Calu3 (cell line): ENCODE results near the gene EEF1B2. TPM values are rescaled to one million over a fixed set of nuclear protein-coding genes. Genes with fewer than 3 reads are reported as not detected.
"Not testable (repeated sequence)": the region's sequence is repeated elsewhere in the genome, so short reads cannot be mapped to it uniquely, and the experiment has no call there.

Experiments used
- BruUV-seq: library from RNA; stranded (reverse); fragments of 400-500 nt; replicated peaks from 2 replicates; lab custom pipeline; 2021; lab: Mats Ljungman, UMichigan
- CTCF ChIA-PET: fragments of 300-600 bp; sonication (Branson Sonifier 250); formaldehyde crosslinking; loops from one replicate; lab custom pipeline; 2022; ENCODE audit warnings: antibody characterized with exemption; lab: Charles Lee
- DNase-seq: peaks from one replicate; pipeline ENCODE4 v3.0.0; 2022
- H3K27ac Mint-ChIP-seq: one replicate; pipeline ENCODE4 v1.8.0; 2022; ENCODE audit warnings: mixed read lengths; ENCODE audit not compliant: unreplicated experiment
- H3K27me3 Mint-ChIP-seq: one replicate; pipeline ENCODE4 v1.8.0; 2022; ENCODE audit warnings: mixed read lengths; ENCODE audit not compliant: unreplicated experiment
- H3K36me3 Mint-ChIP-seq: one replicate; pipeline ENCODE4 v1.8.0; 2022; ENCODE audit warnings: mild to moderate bottlenecking, moderate library complexity, mixed read lengths; ENCODE audit not compliant: insufficient read depth, unreplicated experiment
- H3K4me1 Mint-ChIP-seq: one replicate; pipeline ENCODE4 v1.8.0; 2022; ENCODE audit warnings: mild to moderate bottlenecking, low read depth, mixed read lengths; ENCODE audit not compliant: unreplicated experiment
- H3K4me3 Mint-ChIP-seq: one replicate; pipeline ENCODE4 v1.8.0; 2022; ENCODE audit warnings: mild to moderate bottlenecking, low read depth, moderate library complexity, mixed read lengths; ENCODE audit not compliant: unreplicated experiment
- H3K9me3 Mint-ChIP-seq: one replicate; pipeline ENCODE4 v1.8.0; 2022; ENCODE audit warnings: low read depth, mixed read lengths; ENCODE audit not compliant: unreplicated experiment
- CTCF ChIP-seq: fragments of 200-600 bp; IDR thresholded peaks from one replicate; pipeline ENCODE4 v1.8.0; 2022; ENCODE audit warnings: antibody characterized with exemption; ENCODE audit not compliant: unreplicated experiment
- intact Hi-C: fragments of 100-400 bp; cut with micrococcal nuclease; formaldehyde crosslinking; loops from one replicate; pipeline ENCODE4 v1.10.0; 2022; ENCODE audit not compliant: unreplicated experiment
- total RNA-seq: library from RNA; stranded (reverse); gene quantifications from 2 replicates; pipeline ENCODE4 v1.2.3, GENCODE V29; 2022

EEF1B2 gene
- total RNA-seq, 1 experiment from 2014 or later = 415 TPM

DNA sequence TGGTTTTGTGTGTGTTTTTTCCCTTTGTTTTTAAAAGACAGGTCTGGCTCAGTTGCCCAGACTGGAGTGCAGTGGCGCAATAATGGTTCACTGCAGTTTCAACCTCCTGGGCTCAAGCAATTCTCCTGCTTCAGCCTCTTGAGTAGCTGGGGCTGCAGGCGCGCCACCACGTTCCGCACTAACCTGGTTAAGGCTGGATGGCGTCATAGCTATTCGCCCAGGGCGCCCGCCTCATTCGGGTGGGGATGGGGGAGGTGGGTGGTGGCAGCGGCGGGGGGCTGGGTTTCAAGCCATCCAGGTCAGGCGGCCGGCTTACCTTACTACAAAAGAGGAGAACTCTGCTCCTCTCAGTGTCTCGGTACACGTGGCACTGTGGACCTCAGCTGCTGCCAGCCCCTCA lies 42.8 kb downstream of the EEF1B2 start:
- no peak for DNase-seq
- no peak for TF ChIP-seq CTCF
- no TSS peak for BruUV-seq
- CTCF ChIA-PET = no interaction called here
- Mint-ChIP-seq H3K4me1 (no peaks in the 10 kb centered on the region), H3K27me3 (no peaks in the 10 kb centered on the region), H3K9me3 (no peaks in the 10 kb centered on the region), H3K27ac (no peak overlapping the region), H3K36me3 (no peaks in the 10 kb centered on the region), H3K4me3 (no peak overlapping the region)
- intact Hi-C loops = no loop called here

DNA sequence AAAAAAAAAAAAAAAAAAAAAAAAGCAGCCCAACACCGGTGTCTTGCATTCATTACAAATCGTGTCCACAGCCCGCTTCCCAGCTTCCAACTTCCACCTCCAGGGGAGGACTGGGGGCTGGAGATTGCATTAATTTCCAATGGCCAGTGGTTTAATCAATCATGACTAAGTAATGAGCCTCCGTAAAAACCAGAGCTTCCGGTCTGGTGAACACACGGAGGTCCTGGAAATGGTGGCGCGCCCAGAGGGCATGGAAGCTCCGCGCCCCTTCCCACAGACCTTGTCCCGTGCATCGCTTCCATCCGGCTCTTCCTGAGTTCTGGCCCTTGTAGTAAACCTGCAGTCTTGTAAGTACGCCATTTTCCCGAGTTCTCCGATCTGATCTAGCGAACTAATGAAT lies 43.6 kb downstream of the EEF1B2 start:
- no peak for DNase-seq
- Mint-ChIP-seq H3K9me3 (no peaks in the 10 kb centered on the region), H3K27me3 (no peaks in the 10 kb centered on the region), H3K4me3 (no peak overlapping the region), H3K36me3 (no peaks in the 10 kb centered on the region), H3K4me1 (no peaks in the 10 kb centered on the region), H3K27ac (no peak overlapping the region)
- CTCF ChIA-PET = interaction anchor here (0.7 kb wide), 1 partner anchor 29 kb away, joined by 3 read pairs; no protein-coding TSS in a partner anchor
- no TSS peak for BruUV-seq
- intact Hi-C loops = no loop called here
- no peak for TF ChIP-seq CTCF

DNA sequence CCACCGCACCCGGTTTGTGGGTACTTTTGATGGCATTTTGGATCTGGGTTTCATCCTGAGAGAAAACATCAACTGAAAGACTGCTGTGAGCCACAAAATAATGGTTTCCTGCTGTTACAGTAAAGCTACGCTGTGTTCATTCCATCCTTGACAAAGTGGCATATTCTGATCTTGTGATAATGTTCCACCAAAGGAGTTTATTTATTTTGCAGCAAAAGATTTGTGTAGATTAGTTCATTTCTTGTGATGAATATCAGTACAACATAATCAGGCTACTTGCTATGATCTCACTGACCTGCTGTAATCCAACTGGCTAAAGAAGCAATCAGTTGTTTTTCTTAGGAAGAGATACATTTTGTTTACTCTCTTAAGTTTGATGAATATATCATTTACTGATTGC lies 45.0 kb downstream of the EEF1B2 start:
- no peak overlapping the region for H3K4me3 Mint-ChIP-seq
- no peaks in the 10 kb centered on the region for H3K27me3 Mint-ChIP-seq
- CTCF ChIA-PET = interaction anchor here (0.7 kb wide), 1 partner anchor 1539 kb away, joined by 3 read pairs; no protein-coding TSS in a partner anchor
- no peak for DNase-seq
- no peak for TF ChIP-seq CTCF
- H3K4me1 Mint-ChIP-seq = no peaks in the 10 kb centered on the region
- H3K9me3 Mint-ChIP-seq = no peaks in the 10 kb centered on the region
- no TSS peak for BruUV-seq
- H3K27ac Mint-ChIP-seq = no peak overlapping the region
- intact Hi-C loops = no loop called here
- H3K36me3 Mint-ChIP-seq = no peaks in the 10 kb centered on the region

GRCh38 chr2:206207316-206207715 lies 47.6 kb downstream of the EEF1B2 start:
- DNase-seq, H3K27ac Mint-ChIP-seq, H3K9me3 Mint-ChIP-seq, H3K36me3 Mint-ChIP-seq, H3K4me1 Mint-ChIP-seq, CTCF ChIA-PET, H3K27me3 Mint-ChIP-seq, intact Hi-C loops, BruUV-seq, H3K4me3 Mint-ChIP-seq: not testable (repeated sequence)

GRCh38 chr2:206208900-206209299 lies 49.2 kb downstream of the EEF1B2 start:
- H3K4me1 Mint-ChIP-seq = peaks cover 18% of the 10 kb centered on the region

More at GRCh38 chr2:206208900-206209299, 49.2 kb downstream of the EEF1B2 start:
- intact Hi-C loops = no loop called here
- DNase-seq = no peak
- Mint-ChIP-seq H3K36me3 (no peaks in the 10 kb centered on the region), H3K27ac (no peak overlapping the region), H3K4me3 (no peak overlapping the region), H3K27me3 (no peaks in the 10 kb centered on the region), H3K9me3 (no peaks in the 10 kb centered on the region)
- CTCF ChIA-PET = no interaction called here
- BruUV-seq = no TSS peak
- no peak for TF ChIP-seq CTCF
